ENCODE measurements around the gene SHMT1. TPM values are rescaled to one million over a fixed set of nuclear protein-coding genes. Genes with fewer than 3 reads are reported as not detected.
A peak's percentile ranks its signal among the peaks of the same experiment; 100 is the strongest.
"Not testable (repeated sequence)": the region's sequence is repeated elsewhere in the genome, so short reads cannot be mapped to it uniquely, and the experiment has no call there.

The SHMT1 gene
- total RNA-seq, 2 experiments from 2014 or later: 5.6 to 7.1 TPM

GRCh38 chr17:18378205-18378505 is 14.8 kb upstream of the SHMT1 start:
- CTCF ChIA-PET: interaction anchor here (0.6 kb wide), 1 partner anchor 19 kb away, joined by 3 read pairs; no protein-coding TSS in a partner anchor
- Histone ChIP-seq H3K27ac (ENCODE audit: low read depth in 1 of 2, low read length in 2 of 2) (no peak overlapping the region), H3K4me3 (ENCODE audit: low read length) (no peak overlapping the region), H3K9me3 (ENCODE audit: control insufficient read depth in 1 of 2, insufficient read depth in 1 of 2, low read length in 2 of 2) (peaks cover 0 to 4% of the 10 kb centered on the region in 2 experiments), H3K27me3 (ENCODE audit: control insufficient read depth in 1 of 2, insufficient read depth in 2 of 2, low read length in 2 of 2) (peaks cover 0 to 2% of the 10 kb centered on the region in 2 experiments), H3K4me1 (ENCODE audit: insufficient read depth, low read length) (peaks cover 10% of the 10 kb centered on the region), H3K36me3 (ENCODE audit: insufficient read depth, low read length) (no peaks in the 10 kb centered on the region)
- H3K9me3 Mint-ChIP-seq: no peaks in the 10 kb centered on the region
- ATAC-seq (ENCODE audit: poor library complexity): no peak
- H3K4me3 Mint-ChIP-seq: no peak overlapping the region
- intact Hi-C loops (cut with DNase I, micrococcal nuclease): no loop called here
- no peaks in the 10 kb centered on the region for H3K36me3 Mint-ChIP-seq (ENCODE audit: low read depth)
- no peak for DNase-seq
- peaks cover 6% of the 10 kb centered on the region for H3K27me3 Mint-ChIP-seq
- peaks cover 5% of the 10 kb centered on the region for H3K4me1 Mint-ChIP-seq (ENCODE audit: low read depth)
- no peak for TF ChIP-seq CTCF (IDR thresholded peaks at IDR 0.05)
- POLR2A ChIA-PET: no interaction called here
- no peak overlapping the region for H3K27ac Mint-ChIP-seq

DNA sequence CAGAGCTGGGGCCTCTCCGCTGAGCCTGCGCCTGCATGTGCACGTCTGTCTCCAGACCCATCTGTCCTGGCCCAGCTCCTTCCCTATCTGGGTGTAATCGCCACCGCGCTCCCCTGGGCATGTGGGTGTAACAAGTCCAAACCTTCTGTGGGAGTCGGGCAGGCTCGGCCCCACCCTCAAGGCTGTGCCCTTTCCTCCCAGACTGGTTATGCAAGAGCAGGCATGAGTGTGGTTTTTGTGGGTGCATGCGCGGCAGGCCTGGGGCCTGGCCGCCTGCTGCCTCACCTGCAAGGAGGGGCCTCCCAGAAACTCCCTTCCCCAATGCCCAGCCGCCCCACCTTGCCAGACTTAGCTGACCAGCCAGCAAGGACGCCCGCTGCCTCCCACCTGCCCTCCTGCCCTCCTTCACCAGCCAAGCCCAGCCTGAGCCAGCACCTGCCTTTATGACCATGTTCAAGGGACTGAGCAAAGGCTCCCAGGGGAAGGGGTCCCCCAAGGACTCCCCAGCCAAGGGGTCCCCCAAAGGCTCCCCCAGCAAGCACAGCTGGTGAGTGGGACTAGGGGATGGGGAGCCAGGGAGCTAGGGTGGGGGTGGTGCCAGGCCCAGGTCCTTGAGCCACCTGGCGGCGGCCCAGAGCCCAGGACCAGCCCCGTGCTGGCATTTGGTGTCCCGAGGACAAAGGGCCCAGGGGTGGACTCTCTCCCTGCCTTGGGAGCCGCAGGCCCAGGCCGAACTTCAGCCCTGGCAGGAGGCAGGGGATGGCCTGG is 14.3 kb upstream of the SHMT1 start, which contains the start of gene EVPLL:
Gene EVPLL, plus strand, starts transcription at position 342 of the 768 bp plus-strand sequence. CDS start 3,160 bp downstream, outside the sequence.
- Mint-ChIP-seq H3K9me3 (no peaks in the 10 kb centered on the region), H3K36me3 (ENCODE audit: low read depth) (no peaks in the 10 kb centered on the region), H3K27me3 (peaks cover 6% of the 10 kb centered on the region), H3K4me3 (no peak within 1 kb of the TSS), H3K4me1 (ENCODE audit: low read depth) (peaks cover 5% of the 10 kb centered on the region), H3K27ac (no peak within 1 kb of the TSS)
- no peak for ATAC-seq (ENCODE audit: poor library complexity)
- Histone ChIP-seq H3K9me3 (ENCODE audit: control insufficient read depth in 1 of 2, insufficient read depth in 1 of 2, low read length in 2 of 2) (peaks cover 0 to 4% of the 10 kb centered on the region in 2 experiments), H3K4me1 (ENCODE audit: insufficient read depth, low read length) (peaks cover 4% of the 10 kb centered on the region), H3K27me3 (ENCODE audit: control insufficient read depth in 1 of 2, insufficient read depth in 2 of 2, low read length in 2 of 2) (peaks cover 0 to 2% of the 10 kb centered on the region in 2 experiments), H3K27ac (ENCODE audit: low read depth in 1 of 2, low read length in 2 of 2) (no peak within 1 kb of the TSS), H3K36me3 (ENCODE audit: insufficient read depth, low read length) (no peaks in the 10 kb centered on the region), H3K4me3 (ENCODE audit: low read length) (no peak within 1 kb of the TSS)
- CTCF ChIA-PET: interaction anchor here (0.6 kb wide), 1 partner anchor 18 kb away, joined by 3 read pairs; no protein-coding TSS in a partner anchor
- TF ChIP-seq CTCF (IDR thresholded peaks at IDR 0.05): no peak
- DNase-seq: peak in 2 of 14 experiments; percentile 32 to 37
- intact Hi-C loops (cut with DNase I, micrococcal nuclease): no loop called here
- POLR2A ChIA-PET: no interaction called here

- Histone ChIP-seq H3K4me3 (ENCODE audit: low read length) (no peak overlapping the region), H3K36me3 (ENCODE audit: insufficient read depth, low read length) (no peaks in the 10 kb centered on the region), H3K9me3 (ENCODE audit: control insufficient read depth in 1 of 2, insufficient read depth in 1 of 2, low read length in 2 of 2) (peaks cover 0 to 4% of the 10 kb centered on the region in 2 experiments), H3K27me3 (ENCODE audit: control insufficient read depth in 1 of 2, insufficient read depth in 2 of 2, low read length in 2 of 2) (no peaks in the 10 kb centered on the region), H3K27ac (ENCODE audit: low read depth in 1 of 2, low read length in 2 of 2) (no peak overlapping the region), H3K4me1 (ENCODE audit: insufficient read depth, low read length) (peaks cover 4% of the 10 kb centered on the region)
- no peaks in the 10 kb centered on the region for H3K36me3 Mint-ChIP-seq (ENCODE audit: low read depth)
- H3K27ac Mint-ChIP-seq: no peak overlapping the region
- no peak overlapping the region for H3K4me3 Mint-ChIP-seq
- H3K4me1 Mint-ChIP-seq (ENCODE audit: low read depth): no peaks in the 10 kb centered on the region
- no peaks in the 10 kb centered on the region for H3K9me3 Mint-ChIP-seq
- ChIA-PET POLR2A (no interaction called here), CTCF (no interaction called here)
- intact Hi-C loops (cut with DNase I, micrococcal nuclease): no loop called here
- ATAC-seq (ENCODE audit: poor library complexity): no peak
- no peak for DNase-seq
- H3K27me3 Mint-ChIP-seq: no peaks in the 10 kb centered on the region
- TF ChIP-seq CTCF (IDR thresholded peaks at IDR 0.05): no peak
These were observed 10.9 kb upstream of the SHMT1 start for GRCh38 chr17:18374216-18374615.

- H3K27ac Mint-ChIP-seq; intact Hi-C loops (cut with DNase I, micrococcal nuclease); H3K4me1 ChIP-seq (ENCODE audit: insufficient read depth, low read length); CTCF ChIA-PET; H3K4me3 ChIP-seq (ENCODE audit: low read length); DNase-seq; H3K4me1 Mint-ChIP-seq (ENCODE audit: low read depth); H3K36me3 ChIP-seq (ENCODE audit: insufficient read depth, low read length); H3K27ac ChIP-seq (ENCODE audit: low read depth in 1 of 2, low read length in 2 of 2); H3K9me3 Mint-ChIP-seq; ATAC-seq (ENCODE audit: poor library complexity); H3K27me3 Mint-ChIP-seq; H3K4me3 Mint-ChIP-seq; H3K9me3 ChIP-seq (ENCODE audit: control insufficient read depth in 1 of 2, insufficient read depth in 1 of 2, low read length in 2 of 2); H3K27me3 ChIP-seq (ENCODE audit: control insufficient read depth in 1 of 2, insufficient read depth in 2 of 2, low read length in 2 of 2); POLR2A ChIA-PET; H3K36me3 Mint-ChIP-seq (ENCODE audit: low read depth): not testable (repeated sequence)
These were observed 9.8 kb upstream of the SHMT1 start for GRCh38 chr17:18373181-18373580.

All from CD4-positive, alpha-beta T cell (primary cell).